KMS-11 (cell line): ENCODE data around the gene RNF133.

Experiments
- H2AFZ ChIP-seq: fragments of 200-600 bp; sonication (generic); 2 replicates; pipeline ENCODE4 v1.6.1; 2016; ENCODE audit warnings: antibody characterized with exemption, mixed run types, low read depth
- H3K27ac ChIP-seq: fragments of 200-600 bp; sonication (generic); 2 replicates; pipeline ENCODE4 v1.6.1; 2016; ENCODE audit warnings: mild to moderate bottlenecking, mixed run types
- H3K27me3 ChIP-seq: fragments of 200-600 bp; sonication (generic); 2 replicates; pipeline ENCODE4 v1.6.1; 2017; ENCODE audit warnings: mild to moderate bottlenecking, low read depth, mixed run types, moderate library complexity; ENCODE audit not compliant: insufficient read depth
- H3K36me3 ChIP-seq: fragments of 200-600 bp; sonication (generic); 2 replicates; pipeline ENCODE4 v1.6.1; 2017; ENCODE audit warnings: mild to moderate bottlenecking, mixed run types; ENCODE audit not compliant: insufficient read depth
- H3K4me1 ChIP-seq: fragments of 200-600 bp; sonication (generic); 2 replicates; pipeline ENCODE4 v1.6.1; 2016; ENCODE audit warnings: mild to moderate bottlenecking, low read depth, mixed run types; ENCODE audit not compliant: poor library complexity, severe bottlenecking
- H3K4me2 ChIP-seq: fragments of 200-600 bp; sonication (generic); 2 replicates; pipeline ENCODE4 v1.7.0; 2016; ENCODE audit warnings: mild to moderate bottlenecking, mixed run types
- H3K4me3 ChIP-seq: fragments of 200-600 bp; sonication (generic); IDR thresholded peaks from 2 replicates; pipeline ENCODE4 v1.6.1; 2017; ENCODE audit warnings: low read depth, low read length, mixed read lengths; ENCODE audit not compliant: insufficient read depth
- H3K79me2 ChIP-seq: fragments of 200-600 bp; sonication (generic); 2 replicates; pipeline ENCODE4 v1.6.1; 2016; ENCODE audit warnings: low read depth, mixed run types; ENCODE audit not compliant: insufficient read depth
- H3K9ac ChIP-seq: fragments of 200-600 bp; sonication (generic); 2 replicates; pipeline ENCODE4 v1.6.1; 2016; ENCODE audit warnings: mild to moderate bottlenecking, mixed run types
- H4K20me1 ChIP-seq: fragments of 200-600 bp; sonication (generic); 2 replicates; pipeline ENCODE4 v1.6.1; 2016; ENCODE audit warnings: mild to moderate bottlenecking, mixed run types; ENCODE audit not compliant: insufficient read depth
- CTCF ChIP-seq: fragments of 200-600 bp; sonication (generic); conservative IDR thresholded peaks from 2 replicates; pipeline ENCODE4 v1.6.1; 2017; ENCODE audit warnings: low read depth, mild to moderate bottlenecking, antibody characterized with exemption, low read length, moderate library complexity, mixed read lengths

Gene RNF133

DNA sequence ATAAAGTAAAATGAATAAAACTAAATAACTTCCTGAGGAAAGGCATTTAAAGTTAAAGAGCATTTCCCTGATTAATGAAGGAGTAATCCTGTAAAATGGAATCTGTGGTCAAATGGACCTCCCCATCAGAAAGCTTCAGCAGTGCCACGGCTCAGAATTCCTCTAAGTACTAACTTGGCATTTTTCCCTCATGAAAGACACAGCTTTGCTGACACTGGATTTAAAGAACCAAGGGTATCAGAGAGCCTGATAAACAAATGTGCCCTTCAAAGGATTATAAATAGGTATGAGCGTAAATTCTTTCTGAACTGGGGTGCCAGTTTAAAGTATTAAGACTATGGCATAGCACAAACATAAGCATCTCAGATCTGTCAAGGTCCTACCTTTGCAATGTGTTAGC is 28.0 kb upstream of the RNF133 start:
- no peak overlapping the region for H3K9ac ChIP-seq
- H3K4me3 ChIP-seq: no peak overlapping the region
- no peaks in the 10 kb centered on the region for H3K79me2 ChIP-seq
- no peaks in the 10 kb centered on the region for H3K36me3 ChIP-seq
- no peaks in the 10 kb centered on the region for H4K20me1 ChIP-seq
- H3K27ac ChIP-seq: peak overlapping the region; percentile 49
- peaks cover 39% of the 10 kb centered on the region for H3K4me1 ChIP-seq
- H2AFZ ChIP-seq: no peak overlapping the region
- H3K4me2 ChIP-seq: peak overlapping the region; percentile 40
- TF ChIP-seq CTCF: no peak
- H3K27me3 ChIP-seq: no peaks in the 10 kb centered on the region

DNA sequence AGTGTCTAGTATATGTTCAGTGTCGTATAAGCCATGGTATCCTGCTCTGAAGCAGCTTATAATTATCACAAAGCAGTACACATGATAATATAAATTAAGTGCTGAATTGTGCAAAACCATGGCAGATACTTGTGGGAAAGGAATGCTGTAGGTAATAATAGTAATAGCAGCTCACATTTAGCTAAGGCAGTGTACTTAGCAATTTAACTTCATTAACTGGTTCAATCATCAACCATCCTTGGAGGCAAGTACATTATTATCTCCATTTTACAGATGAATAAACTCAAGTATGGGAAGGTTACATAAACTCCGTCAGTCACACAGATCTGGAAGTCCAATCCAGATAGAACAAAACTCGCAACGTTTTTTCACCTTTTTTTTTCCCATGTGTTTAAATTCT is 25.4 kb upstream of the RNF133 start:
- Histone ChIP-seq H3K9ac (no peak overlapping the region), H3K27me3 (no peaks in the 10 kb centered on the region), H3K79me2 (no peaks in the 10 kb centered on the region), H3K4me1 (peaks cover 39% of the 10 kb centered on the region), H3K27ac (no peak overlapping the region), H3K4me2 (no peak overlapping the region), H2AFZ (no peak overlapping the region), H4K20me1 (no peaks in the 10 kb centered on the region), H3K4me3 (no peak overlapping the region), H3K36me3 (no peaks in the 10 kb centered on the region)
- no peak for TF ChIP-seq CTCF

DNA sequence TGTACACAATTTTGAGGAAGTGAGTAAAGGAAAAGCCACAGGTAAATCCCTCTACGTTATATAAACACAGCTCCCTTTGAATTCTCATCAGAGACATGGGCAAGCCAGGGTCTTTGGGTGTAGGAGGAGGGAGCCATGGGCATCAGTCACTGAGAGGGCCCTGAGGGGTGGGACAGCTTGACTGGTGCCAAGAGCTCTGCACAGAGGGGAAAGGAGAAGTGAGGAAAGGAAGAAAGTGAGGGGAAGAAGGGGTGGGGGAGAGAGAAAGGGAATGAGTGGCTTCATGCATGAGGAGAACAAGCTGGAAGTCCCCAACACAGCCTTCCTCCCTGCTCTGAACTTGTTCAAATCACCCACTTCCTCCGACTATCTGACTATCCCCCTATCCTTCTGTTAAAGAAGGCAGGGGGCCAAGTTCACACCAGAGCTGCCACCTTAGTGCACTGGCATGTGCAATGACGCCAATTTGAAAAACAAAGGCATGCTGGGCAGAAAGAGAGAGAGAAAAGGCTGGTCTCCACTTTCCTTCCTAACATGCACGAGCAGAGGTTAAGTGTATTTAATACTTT is 20.2 kb upstream of the RNF133 start:
- H3K4me1 ChIP-seq: no peaks in the 10 kb centered on the region
- no peaks in the 10 kb centered on the region for H3K36me3 ChIP-seq
- H3K27ac ChIP-seq: no peak overlapping the region
- no peak overlapping the region for H3K9ac ChIP-seq
- no peaks in the 10 kb centered on the region for H3K79me2 ChIP-seq
- no peak overlapping the region for H2AFZ ChIP-seq
- no peak for TF ChIP-seq CTCF
- no peaks in the 10 kb centered on the region for H4K20me1 ChIP-seq
- H3K4me2 ChIP-seq: no peak overlapping the region
- H3K4me3 ChIP-seq: no peak overlapping the region
- H3K27me3 ChIP-seq: no peaks in the 10 kb centered on the region

DNA sequence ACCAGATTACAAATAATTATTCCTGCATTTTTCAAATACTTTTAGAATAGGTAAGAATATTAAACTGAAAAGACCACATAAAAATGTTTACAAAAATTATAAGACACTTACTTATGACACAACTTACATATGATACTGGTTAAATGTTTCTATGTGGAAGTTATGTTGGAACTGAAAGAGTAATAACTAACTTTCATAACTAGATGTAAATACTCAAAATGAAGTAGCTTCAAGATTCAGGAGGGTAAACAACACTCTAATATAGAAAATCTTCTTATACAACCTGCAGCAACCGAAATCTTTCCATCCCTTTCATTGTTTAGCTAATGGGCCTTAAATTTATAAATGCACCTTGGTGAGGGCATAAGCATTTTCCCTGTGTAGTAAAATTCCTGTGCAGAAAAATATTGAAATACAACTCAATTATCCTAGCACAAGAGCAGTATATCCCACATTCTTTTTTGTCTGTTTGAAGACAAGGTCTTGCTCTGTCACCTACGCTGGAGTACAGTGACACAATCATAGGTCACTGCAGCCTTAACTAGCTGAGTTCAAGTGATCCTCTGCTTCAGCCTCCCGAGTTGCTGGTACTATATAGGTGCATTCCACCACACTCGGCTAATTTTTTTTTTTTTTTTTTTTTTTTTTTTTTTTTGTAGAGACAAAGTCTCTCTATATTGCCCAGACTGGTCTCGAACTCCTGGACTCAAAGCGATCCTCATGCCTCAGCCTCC is 18.6 kb upstream of the RNF133 start:
- TF ChIP-seq CTCF: no peak
- Histone ChIP-seq H3K27ac (no peak overlapping the region), H3K4me3 (no peak overlapping the region), H3K4me2 (no peak overlapping the region), H2AFZ (no peak overlapping the region), H4K20me1 (no peaks in the 10 kb centered on the region), H3K27me3 (no peaks in the 10 kb centered on the region), H3K36me3 (no peaks in the 10 kb centered on the region), H3K9ac (no peak overlapping the region), H3K79me2 (no peaks in the 10 kb centered on the region), H3K4me1 (no peaks in the 10 kb centered on the region)
